A673 (cell line): ENCODE results near the gene CPED1.

Source experiments
- CTCF ChIP-seq: fragments of 300-800, 200-600 bp; sonication (generic); conservative IDR thresholded peaks from 2 replicates; pipeline ENCODE4 v1.5.1; 2017; ENCODE audit warnings: low read depth, mild to moderate bottlenecking, antibody characterized with exemption, low read length, moderate library complexity, mixed read lengths
- EZH2 ChIP-seq: fragments of 200-600 bp; sonication (generic); IDR thresholded peaks from 2 replicates; pipeline ENCODE4 v1.6.1; 2017; ENCODE audit warnings: borderline replicate concordance, low read depth, mild to moderate bottlenecking, mixed read lengths, antibody characterized with exemption, low read length; ENCODE audit not compliant: poor library complexity, severe bottlenecking

GRCh38 chr7:121062671-121063279 is 74.3 kb downstream of the CPED1 start:
- TF ChIP-seq EZH2: no peak
- no peak for TF ChIP-seq CTCF
